Fibroblast of skin of right biceps (primary cell): ENCODE measurements around the gene PHYHD1.

Source experiments
- DNase-seq: peaks from one replicate; pipeline ENCODE4 v3.0.0-alpha.2; 2013

Gene PHYHD1

DNA sequence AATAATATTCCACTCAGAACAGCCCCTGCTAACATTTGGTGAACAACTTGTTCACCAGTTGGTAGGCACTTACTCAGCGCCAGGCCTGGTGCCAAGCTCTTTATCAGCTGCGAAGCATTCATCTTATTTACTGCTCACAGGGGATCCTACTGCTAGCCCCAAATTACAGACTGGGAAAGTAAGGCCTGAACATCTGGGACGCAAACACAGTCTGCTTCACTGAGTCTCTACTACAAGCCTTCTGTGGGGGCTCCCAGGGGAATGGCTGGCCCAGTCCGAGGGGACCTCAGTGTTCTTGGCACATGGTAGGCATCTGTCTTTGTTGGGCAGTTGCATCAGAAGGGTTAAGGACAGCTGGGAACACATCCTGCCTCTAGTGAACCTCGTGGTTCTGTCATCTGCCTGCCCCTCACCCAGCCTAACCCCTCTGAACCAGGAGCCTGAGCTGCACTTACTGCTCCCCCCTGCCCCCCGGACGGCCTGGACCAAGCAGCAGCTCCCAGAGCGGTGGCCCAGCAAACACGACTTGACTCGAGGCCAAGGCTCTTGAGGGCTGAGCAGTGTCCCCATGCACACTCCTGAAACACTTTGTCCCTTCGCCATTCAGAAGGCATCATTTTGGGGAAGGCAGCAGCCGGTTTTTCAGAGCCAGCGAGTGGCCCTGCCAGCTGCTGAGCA is at the start of gene PHYHD1:
Gene PHYHD1 (plus strand): TSS at position 602 of the 678 bp plus-strand sequence. CDS start 1,342 bp downstream, outside the sequence.
- DNase-seq, result peak; percentile 73

- DNase-seq, result no peak
Measured at GRCh38 chr9:128877852-128878251, 42.9 kb upstream of the PHYHD1 start.

DNA sequence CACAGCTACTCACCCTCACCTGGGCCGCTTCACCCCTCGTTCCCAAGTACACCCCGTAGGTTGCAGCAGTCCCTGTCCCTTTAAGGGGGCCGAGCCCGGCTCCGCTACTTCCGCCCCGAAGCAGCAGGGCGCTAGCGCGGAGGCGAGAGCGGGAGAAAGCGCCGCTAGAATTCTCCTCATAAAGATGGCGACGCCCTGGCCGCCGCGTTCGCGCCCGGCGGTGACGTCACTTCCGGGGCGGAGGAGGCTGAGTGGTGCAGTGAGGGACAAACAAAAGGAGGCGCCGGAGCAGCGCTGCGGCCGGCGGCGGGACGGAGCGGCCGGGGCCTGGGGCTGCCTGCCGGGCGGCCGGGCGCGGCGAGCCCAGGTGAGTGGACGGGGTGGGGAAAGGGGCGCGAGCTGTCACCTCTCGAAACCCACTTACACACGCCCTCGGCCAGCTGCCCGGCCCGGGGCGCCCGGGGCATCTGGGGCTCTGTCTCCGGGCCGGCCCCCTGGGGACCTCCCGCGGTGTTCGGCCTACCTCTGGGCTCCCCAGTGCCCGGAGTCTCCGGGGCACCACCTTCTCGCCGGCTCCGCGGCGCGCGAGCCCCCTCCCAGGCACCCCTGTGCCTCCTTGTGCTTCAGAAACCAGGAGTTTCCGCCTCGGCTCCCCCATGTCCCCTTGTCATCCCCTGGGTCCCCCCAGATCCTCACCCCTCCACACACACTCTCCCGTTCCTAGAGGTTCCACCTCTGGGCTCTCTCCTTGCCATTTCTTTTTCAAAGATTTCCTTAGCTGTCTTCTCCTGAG is 38.7 kb upstream of the PHYHD1 start, which contains the start of the genes KYAT1 and LRRC8A:
Gene KYAT1 (minus strand): TSS at position 67 of the 793 bp plus-strand sequence. CDS start 36,545 bp downstream, outside the sequence.
Gene LRRC8A (plus strand): TSS at position 250 of the 793 bp plus-strand sequence. CDS start 25,032 bp downstream, outside the sequence.
- peak; percentile 96 for DNase-seq

DNA sequence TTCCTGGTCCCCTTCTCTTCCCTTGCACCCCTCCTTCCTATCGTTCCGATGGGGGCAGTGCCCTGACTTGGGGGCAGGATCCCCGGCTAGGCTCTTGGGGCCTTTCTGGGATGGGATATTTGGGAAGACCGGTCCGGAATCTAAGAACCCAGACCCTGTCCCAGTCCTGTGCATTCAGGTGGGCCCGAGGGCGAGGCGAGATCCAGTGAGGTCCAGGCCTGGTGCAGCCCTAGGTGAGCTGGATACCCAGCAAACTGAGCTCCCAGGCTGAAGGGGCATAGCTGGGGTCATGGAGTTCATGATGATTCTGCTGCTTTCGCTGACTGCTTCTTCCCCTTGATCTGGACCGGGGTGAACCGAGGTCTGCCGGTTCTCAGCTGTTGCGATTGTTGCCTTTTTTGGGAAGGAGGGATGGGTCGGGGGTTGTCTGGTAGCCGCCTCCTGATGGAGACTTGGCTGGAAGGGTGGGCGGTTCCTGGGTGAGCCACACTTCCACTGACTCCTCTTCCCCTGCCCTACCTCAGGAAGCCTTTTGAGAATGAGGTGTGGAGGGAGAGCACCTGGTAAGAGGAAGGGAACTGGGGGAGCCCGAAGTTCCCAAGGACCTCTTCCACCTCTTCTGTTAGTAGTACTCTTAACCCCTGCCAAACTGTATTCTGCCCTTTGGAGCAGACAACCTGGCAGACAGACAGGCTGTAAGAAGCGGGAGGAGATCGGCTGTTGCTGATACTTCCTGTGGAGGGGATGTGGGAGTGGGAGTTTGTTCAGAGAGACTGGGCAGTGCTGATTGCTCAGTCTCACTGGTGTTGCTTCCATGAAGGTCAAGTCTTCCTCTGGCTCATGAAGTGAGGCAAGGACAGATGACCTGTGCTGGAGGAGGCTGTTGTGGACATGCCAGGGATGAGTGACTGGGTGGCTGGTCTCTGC is 37.8 kb upstream of the PHYHD1 start:
- DNase-seq, result peak; percentile 41

DNA sequence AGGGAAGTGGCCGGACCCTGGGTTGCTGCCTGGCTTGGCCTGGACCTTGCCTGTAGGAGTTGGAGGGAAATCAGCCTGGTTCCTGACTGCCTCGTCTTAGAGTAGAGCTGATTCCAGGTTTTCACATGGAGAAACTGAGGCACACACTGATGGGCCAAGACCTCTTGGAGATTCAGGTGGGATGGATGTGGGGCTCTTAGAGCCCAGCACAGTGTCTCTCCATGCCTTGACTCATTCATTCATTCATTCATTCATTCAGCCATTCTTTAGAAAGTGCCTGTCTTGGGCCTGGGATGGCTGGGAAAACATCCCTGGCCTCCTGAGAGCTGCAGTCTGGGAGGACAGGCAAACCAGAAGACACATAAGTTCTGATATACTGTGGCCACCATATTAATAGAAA is 36.6 kb upstream of the PHYHD1 start:
- no peak for DNase-seq

GRCh38 chr9:128885376-128885775 is 35.4 kb upstream of the PHYHD1 start:
- DNase-seq, result no peak

- DNase-seq, result no peak
Measured at GRCh38 chr9:128885798-128886197, 35.0 kb upstream of the PHYHD1 start.

- DNase-seq, result no peak
Measured at GRCh38 chr9:128886211-128886891, 34.4 kb upstream of the PHYHD1 start.

GRCh38 chr9:128887049-128887448 is 33.7 kb upstream of the PHYHD1 start:
- no peak for DNase-seq

DNA sequence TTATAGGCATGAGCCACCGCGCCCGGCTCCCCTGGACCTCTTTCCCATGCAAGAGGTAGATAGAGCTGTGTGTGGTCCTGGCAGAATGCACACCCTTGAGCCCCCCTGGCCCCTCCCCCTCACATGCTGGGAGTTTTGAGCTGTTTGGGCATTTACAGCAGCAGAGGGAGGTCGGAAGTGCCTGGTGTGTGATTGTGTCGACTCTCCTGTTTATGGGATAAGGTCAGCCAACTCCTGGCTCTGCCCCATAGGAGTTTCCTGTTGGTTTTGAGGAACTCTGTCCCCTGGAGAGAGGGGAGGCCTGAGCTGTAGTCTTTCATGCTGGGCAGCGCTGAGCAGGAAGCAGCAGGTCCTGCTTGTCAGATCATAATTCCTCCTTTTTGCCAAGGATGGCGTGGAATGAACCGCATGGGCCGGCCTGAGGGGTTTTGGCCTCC is 32.9 kb upstream of the PHYHD1 start:
- no peak for DNase-seq

GRCh38 chr9:128891321-128892220 is 29.2 kb upstream of the PHYHD1 start:
- no peak for DNase-seq

- DNase-seq, result peak; percentile 81
Measured at GRCh38 chr9:128892221-128892921, 28.4 kb upstream of the PHYHD1 start.

- DNase-seq, result no peak
Measured at GRCh38 chr9:128893354-128893753, 27.4 kb upstream of the PHYHD1 start.

DNA sequence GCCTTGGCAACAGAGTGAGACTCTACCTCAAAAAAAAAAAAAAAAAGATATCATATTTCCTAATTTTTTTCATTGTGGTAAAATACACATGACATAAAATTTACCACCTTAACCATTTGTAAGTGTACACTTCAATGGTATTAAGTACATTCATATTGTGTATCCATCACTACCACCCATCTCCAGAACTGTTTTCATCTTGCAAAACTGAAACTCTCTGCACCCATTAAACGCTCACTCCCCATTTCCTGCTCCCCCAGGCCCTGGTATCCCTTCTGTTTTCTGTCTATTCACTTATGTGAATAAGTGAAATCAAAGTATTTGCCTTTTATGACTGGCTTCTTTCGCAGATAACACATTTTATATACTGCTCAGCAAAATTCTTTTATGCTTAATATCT is 26.0 kb upstream of the PHYHD1 start:
- DNase-seq, result no peak

DNA sequence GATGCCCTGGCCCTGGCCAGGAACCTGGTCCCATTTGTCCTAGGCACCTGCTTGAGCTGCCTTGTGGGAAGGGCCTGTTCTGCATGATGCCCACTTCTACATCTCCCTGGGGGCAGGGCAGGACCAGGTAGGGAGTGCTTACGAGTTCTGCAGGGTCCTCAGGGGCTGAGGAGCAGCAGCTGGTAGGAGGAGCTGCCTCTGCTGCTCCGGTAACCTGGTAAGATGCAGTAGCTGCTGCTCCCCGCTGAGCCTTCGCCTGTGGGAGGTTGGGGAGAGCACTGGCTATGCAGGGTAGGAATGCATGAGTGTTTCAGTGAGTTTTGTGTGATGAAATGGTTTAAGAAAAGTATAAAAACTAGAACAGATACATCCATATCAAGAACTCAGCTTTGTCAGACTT is 25.2 kb upstream of the PHYHD1 start:
- DNase-seq, result no peak

DNA sequence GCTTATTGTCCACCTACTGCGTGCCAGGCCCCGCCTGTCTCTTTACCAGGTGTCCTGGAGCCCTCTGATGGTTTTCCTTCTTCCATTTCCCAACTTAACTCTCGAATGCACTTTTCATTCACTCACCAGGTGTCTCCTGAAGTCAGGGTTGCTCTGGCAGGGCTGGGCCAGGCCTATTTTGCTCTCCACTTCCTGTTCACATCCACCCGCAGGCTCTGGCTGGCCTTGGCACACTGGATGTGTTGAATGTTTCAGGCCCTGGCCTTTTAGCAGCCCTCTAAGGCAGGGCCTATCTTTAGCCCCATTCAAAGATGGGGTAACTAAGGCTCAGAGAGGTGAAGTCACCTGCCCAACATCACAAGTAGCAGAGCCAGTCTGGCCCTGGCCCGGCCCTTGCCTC is 22.4 kb upstream of the PHYHD1 start:
- no peak for DNase-seq

- no peak for DNase-seq
Measured at GRCh38 chr9:128898845-128899565, 21.8 kb upstream of the PHYHD1 start.

DNA sequence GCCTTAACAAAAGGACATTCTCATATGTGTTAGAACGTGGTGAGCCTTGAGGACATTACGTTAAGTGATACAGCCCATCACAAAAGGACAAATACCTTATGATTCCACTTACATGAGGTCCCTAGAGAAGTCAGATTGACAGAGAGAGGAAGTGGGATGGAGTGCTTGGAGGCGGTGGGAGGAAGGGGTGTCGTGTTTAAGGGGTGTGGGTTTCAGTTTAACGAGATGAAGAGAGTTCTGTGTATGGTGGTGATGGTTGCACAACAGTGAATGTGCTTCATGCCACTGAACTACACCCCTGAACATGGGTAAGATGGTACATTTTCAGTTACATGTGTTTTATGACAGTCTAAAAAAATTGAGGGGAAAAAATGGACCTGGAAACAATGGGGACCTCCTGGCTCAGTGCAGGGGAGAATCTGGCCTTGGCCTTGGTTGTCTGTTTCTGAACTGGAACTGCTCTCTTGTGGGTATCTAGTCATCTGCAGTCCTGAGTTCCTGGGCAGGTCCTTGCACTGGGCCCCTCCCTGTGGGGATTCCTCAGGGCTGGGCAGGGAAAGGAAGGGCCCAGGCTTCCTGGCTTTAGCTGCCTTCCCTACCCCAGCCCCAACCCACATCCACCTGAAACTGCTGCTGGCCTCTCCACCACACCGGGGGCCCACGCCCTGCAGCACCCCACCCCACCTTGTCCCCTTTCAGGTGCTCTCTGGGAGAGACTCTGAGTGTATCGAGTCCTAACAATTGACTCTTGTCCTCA is 21.0 kb upstream of the PHYHD1 start:
- no peak for DNase-seq

DNA sequence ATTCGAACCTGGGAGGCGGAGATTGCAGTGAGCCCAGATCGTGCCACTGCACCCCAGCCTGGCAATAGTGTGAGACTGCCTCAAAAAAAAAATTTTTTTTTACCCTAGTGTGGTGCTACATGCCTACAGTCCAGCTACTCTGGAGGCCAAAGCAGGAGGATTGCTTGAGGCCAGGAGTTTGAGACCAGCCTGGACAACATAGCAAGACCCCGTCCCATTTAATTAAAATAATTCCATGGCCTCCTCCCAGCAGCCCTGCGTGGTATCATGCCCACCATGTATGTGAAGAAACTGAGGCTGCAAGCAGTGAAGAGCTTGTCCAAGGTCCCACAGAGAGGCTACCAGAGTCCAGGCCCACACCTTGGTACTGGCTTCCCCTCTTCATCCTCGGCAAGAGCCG is 19.4 kb upstream of the PHYHD1 start:
- no peak for DNase-seq
